ENCODE measurements around the gene GDF7. TPM values are rescaled to one million over a fixed set of nuclear protein-coding genes. Genes with fewer than 3 reads are reported as not detected.

Gene GDF7
- total RNA-seq, 4 donors from 2014 or later = 1.9 to 3.1 (median 2.4) TPM

DNA sequence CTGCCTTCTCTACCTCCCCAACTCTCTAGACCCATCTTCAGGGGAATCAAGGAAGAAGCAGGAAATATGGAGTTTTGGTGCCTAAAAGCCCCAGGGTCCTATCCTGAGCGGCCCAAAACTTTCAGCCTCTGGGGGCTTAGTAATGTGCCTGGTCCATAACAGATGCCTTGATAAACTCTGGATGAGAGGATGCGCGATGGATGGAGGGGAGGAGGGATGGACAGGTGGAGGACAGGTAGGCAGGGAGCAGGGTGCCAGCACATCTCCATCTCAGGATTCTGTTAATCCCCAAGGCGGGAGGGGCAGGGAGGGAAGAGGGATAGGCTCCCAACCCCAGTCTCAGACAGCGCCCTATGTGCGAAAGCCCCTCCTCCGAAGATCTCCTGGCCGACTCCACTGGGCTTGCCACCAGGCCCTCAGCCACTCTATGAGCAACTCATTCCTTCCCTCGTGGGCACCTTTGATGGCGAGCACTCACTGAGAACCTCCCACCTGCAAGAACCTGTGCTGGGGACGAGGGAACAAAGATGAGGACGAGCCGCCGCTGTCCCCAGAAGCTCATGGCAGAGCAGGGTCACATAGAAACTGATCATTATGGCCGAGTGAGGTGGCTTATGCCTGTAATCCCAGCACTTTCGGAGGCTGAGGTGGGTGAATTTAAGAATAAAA is 39.1 kb upstream of the GDF7 start:
- H3K27me3 ChIP-seq = no peaks in the 10 kb centered on the region
- H3K4me1 ChIP-seq = peaks cover 9% of the 10 kb centered on the region
- H3K4me3 ChIP-seq = no peak overlapping the region
- peak in 1 of 2 donors; percentile 50 for DNase-seq (ENCODE audit: low spot score in 2 of 2)
- WGBS = 86% methylated on average over 16 of the region's 16 CpGs
- TF ChIP-seq POLR2A (IDR thresholded peaks at IDR 0.05) (no peak), EP300 (IDR thresholded peaks at IDR 0.05) (no peak), POLR2AphosphoS5 (IDR thresholded peaks at IDR 0.05) (no peak)
- TF ChIP-seq, protein P1, sequence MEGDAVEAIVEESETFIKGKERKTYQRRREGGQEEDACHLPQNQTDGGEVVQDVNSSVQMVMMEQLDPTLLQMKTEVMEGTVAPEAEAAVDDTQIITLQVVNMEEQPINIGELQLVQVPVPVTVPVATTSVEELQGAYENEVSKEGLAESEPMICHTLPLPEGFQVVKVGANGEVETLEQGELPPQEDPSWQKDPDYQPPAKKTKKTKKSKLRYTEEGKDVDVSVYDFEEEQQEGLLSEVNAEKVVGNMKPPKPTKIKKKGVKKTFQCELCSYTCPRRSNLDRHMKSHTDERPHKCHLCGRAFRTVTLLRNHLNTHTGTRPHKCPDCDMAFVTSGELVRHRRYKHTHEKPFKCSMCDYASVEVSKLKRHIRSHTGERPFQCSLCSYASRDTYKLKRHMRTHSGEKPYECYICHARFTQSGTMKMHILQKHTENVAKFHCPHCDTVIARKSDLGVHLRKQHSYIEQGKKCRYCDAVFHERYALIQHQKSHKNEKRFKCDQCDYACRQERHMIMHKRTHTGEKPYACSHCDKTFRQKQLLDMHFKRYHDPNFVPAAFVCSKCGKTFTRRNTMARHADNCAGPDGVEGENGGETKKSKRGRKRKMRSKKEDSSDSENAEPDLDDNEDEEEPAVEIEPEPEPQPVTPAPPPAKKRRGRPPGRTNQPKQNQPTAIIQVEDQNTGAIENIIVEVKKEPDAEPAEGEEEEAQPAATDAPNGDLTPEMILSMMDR (IDR thresholded peaks at IDR 0.05) = no peak
- no peaks in the 10 kb centered on the region for H3K9me3 ChIP-seq
- H3K27ac ChIP-seq = no peak overlapping the region
- peaks cover 35% of the 10 kb centered on the region for H3K36me3 ChIP-seq

GRCh38 chr2:20629181-20629580 is 37.8 kb upstream of the GDF7 start:
- peaks cover 22% of the 10 kb centered on the region for H3K4me1 ChIP-seq
- peaks cover 22% of the 10 kb centered on the region for H3K36me3 ChIP-seq
- no peak for TF ChIP-seq EP300 (IDR thresholded peaks at IDR 0.05)
- TF ChIP-seq, protein P1 (IDR thresholded peaks at IDR 0.05) = no peak
- TF ChIP-seq POLR2A (IDR thresholded peaks at IDR 0.05) = no peak
- TF ChIP-seq POLR2AphosphoS5 (IDR thresholded peaks at IDR 0.05) = no peak
- H3K27me3 ChIP-seq = no peaks in the 10 kb centered on the region
- 88% methylated on average over 6 of the region's 6 CpGs for WGBS
- no peak overlapping the region for H3K4me3 ChIP-seq
- peak in 1 of 2 donors; percentile 48 for DNase-seq (ENCODE audit: low spot score in 2 of 2)
- H3K27ac ChIP-seq = no peak overlapping the region
- no peaks in the 10 kb centered on the region for H3K9me3 ChIP-seq

DNA sequence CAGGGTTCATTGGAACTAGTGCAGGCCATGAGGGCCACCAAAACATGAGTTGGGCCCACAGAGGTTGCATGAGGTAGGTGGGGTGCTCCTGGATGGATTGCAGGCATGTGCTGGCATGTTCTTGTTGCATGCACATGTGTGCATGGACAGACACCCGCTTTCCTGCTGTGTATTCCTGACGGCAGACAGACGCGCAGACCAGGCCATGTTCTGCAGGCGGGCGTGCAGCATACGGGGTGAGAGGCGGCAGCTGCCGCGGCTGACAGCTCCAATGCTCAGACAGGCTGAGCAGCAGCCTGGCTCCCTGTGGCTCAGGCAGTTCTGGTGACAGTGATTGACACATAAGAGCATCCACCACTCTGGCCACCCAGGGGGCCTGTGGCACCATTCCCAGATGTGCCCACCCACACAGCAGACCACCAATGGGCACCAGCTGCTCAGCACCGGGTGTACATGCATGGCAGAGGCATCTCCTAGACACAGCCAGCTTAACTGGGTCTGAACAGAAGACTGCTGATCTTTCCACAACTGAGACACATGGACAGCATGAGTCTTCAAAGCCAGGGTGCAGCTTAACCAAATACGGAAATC is 37.3 kb upstream of the GDF7 start:
- DNase-seq (ENCODE audit: low spot score in 2 of 2) = peak in 1 of 2 donors; percentile 57
- Histone ChIP-seq H3K4me3 (no peak overlapping the region), H3K36me3 (peaks cover 17% of the 10 kb centered on the region), H3K9me3 (no peaks in the 10 kb centered on the region), H3K4me1 (peaks cover 26% of the 10 kb centered on the region), H3K27ac (no peak overlapping the region), H3K27me3 (no peaks in the 10 kb centered on the region)
- TF ChIP-seq EP300 (IDR thresholded peaks at IDR 0.05) (no peak), POLR2AphosphoS5 (IDR thresholded peaks at IDR 0.05) (no peak), POLR2A (IDR thresholded peaks at IDR 0.05) (no peak)
- TF ChIP-seq, protein P1 (IDR thresholded peaks at IDR 0.05) = no peak
- 82% methylated on average over 12 of the region's 12 CpGs for WGBS

- Histone ChIP-seq H3K27me3 (no peaks in the 10 kb centered on the region), H3K27ac (no peak overlapping the region), H3K4me1 (peaks cover 39% of the 10 kb centered on the region), H3K4me3 (no peak overlapping the region), H3K9me3 (no peaks in the 10 kb centered on the region), H3K36me3 (peaks cover 11% of the 10 kb centered on the region)
- TF ChIP-seq POLR2A (IDR thresholded peaks at IDR 0.05) (no peak), POLR2AphosphoS5 (IDR thresholded peaks at IDR 0.05) (no peak), EP300 (IDR thresholded peaks at IDR 0.05) (no peak)
- TF ChIP-seq, protein P1 (IDR thresholded peaks at IDR 0.05) = no peak
- WGBS = 91% methylated on average over 4 of the region's 4 CpGs
- peak in 1 of 2 donors; percentile 13 for DNase-seq (ENCODE audit: low spot score in 2 of 2)
Measured at GRCh38 chr2:20630967-20631366, 36.0 kb upstream of the GDF7 start.

GRCh38 chr2:20631617-20632307 is 35.2 kb upstream of the GDF7 start:
- no peak overlapping the region for H3K27ac ChIP-seq
- no peaks in the 10 kb centered on the region for H3K27me3 ChIP-seq
- H3K4me1 ChIP-seq = peaks cover 42% of the 10 kb centered on the region
- WGBS = 79% methylated on average over 6 of the region's 6 CpGs
- no peaks in the 10 kb centered on the region for H3K9me3 ChIP-seq
- no peak overlapping the region for H3K4me3 ChIP-seq
- peaks cover 15% of the 10 kb centered on the region for H3K36me3 ChIP-seq
- TF ChIP-seq POLR2A (IDR thresholded peaks at IDR 0.05) (no peak), EP300 (IDR thresholded peaks at IDR 0.05) (no peak), POLR2AphosphoS5 (IDR thresholded peaks at IDR 0.05) (no peak)
- TF ChIP-seq, protein P1 (IDR thresholded peaks at IDR 0.05) = no peak
- peak in 1 of 2 donors; percentile 27 for DNase-seq (ENCODE audit: low spot score in 2 of 2)
